A549 (cell line): Measurements from ENCODE around the gene SGO2. TPM values are rescaled to one million over a fixed set of nuclear protein-coding genes. Genes with fewer than 3 reads are reported as not detected.

Experiments
- ATAC-seq, 2 experiments: fragments of 200-7000 bp in 1 of 2; fragments of >200 bp in 1 of 2; cut with Nextera tagmentation in 1 of 2; cut with Tn5 transposase in 1 of 2; 3 replicates each; pipeline versions ENCODE4 v1.8.0 to v1.9.1; 2018 to 2020; ENCODE audit warnings: mild to moderate bottlenecking in 1 of 2, moderate library complexity in 1 of 2
- CTCF ChIA-PET: fragments of 300-600 bp; sonication (Branson Sonifier 250); formaldehyde crosslinking; extraction: SDS; loops from one replicate; lab custom pipeline; 2021; ENCODE audit warnings: antibody characterized with exemption, inconsistent platforms; lab: Yijun Ruan, JAX
- POLR2A ChIA-PET: fragments of 350-600 bp; formaldehyde crosslinking; extraction: SDS; loops from one replicate; lab custom pipeline; 2021; ENCODE audit warnings: antibody characterized with exemption, inconsistent platforms; lab: Yijun Ruan, JAX
- DNase-seq, 2 experiments: peaks; one replicate each; pipeline versions ENCODE4 v3.0.0 to v3.0.0-alpha.2; 2011 to 2016; ENCODE audit warnings: low read depth in 1 of 2, low spot score in 1 of 2
- FAIRE-seq: peaks from 2 replicates; lab custom pipeline; 2011; peaks lifted over from hg19 to GRCh38; lab: Jason Lieb, UNC
- H3K27ac ChIP-seq, 2 experiments: fragments of >200 bp; sonication (Bioruptor Twin); formaldehyde crosslinking; 3 replicates each; pipeline ENCODE4 v1.5.1; 2016 to 2017
- H3K4me1 ChIP-seq: fragments of >200 bp; sonication (Bioruptor Twin); formaldehyde crosslinking; 3 replicates; pipeline ENCODE4 v1.6.1; 2016
- H3K4me2 ChIP-seq: fragments of >200 bp; sonication (Bioruptor Twin); formaldehyde crosslinking; 3 replicates; pipeline ENCODE4 v1.6.1; 2016
- H3K4me3 ChIP-seq: fragments of >200 bp; sonication (Bioruptor Twin); formaldehyde crosslinking; 3 replicates; pipeline ENCODE4 v1.5.1; 2016
- H3K9me3 ChIP-seq: fragments of >200 bp; sonication (Bioruptor Twin); formaldehyde crosslinking; 3 replicates; pipeline ENCODE4 v1.6.1; 2016
- BCL3 ChIP-seq: fragments of >200 bp; sonication (Bioruptor Twin); formaldehyde crosslinking; IDR thresholded peaks from 3 replicates; pipeline ENCODE4 v1.6.1; 2016
- CBX2 ChIP-seq: fragments of 200-600 bp; sonication (generic); IDR thresholded peaks from 2 replicates; pipeline ENCODE4 v1.6.1; 2016; ENCODE audit warnings: low read depth, mild to moderate bottlenecking, borderline replicate concordance
- CHD2 ChIP-seq: fragments of 150-350 bp; IDR thresholded peaks from 2 replicates; pipeline ENCODE4 v1.6.1; 2014; ENCODE audit warnings: low read length; ENCODE audit not compliant: partially characterized antibody
- EHMT2 ChIP-seq: fragments of 200-600 bp; sonication (generic); IDR thresholded peaks from 2 replicates; pipeline ENCODE4 v1.6.1; 2016; ENCODE audit warnings: antibody characterized with exemption, low read depth, mild to moderate bottlenecking, moderate library complexity
- ESRRA ChIP-seq: fragments of 150-350 bp; IDR thresholded peaks from 2 replicates; pipeline ENCODE4 v1.6.1; 2014; ENCODE audit warnings: mild to moderate bottlenecking, low read length, borderline replicate concordance
- HEYL ChIP-seq: fragments of 250-450 bp; sonication (Bioruptor Pico); IDR thresholded peaks from 2 replicates; pipeline ENCODE4 v1.8.0; 2021; ENCODE audit warnings: mild to moderate bottlenecking, moderate library complexity
- JUNB ChIP-seq: fragments of >200 bp; sonication (Bioruptor Twin); formaldehyde crosslinking; IDR thresholded peaks from 2 replicates; pipeline ENCODE4 v1.6.1; 2016
- MAFK ChIP-seq: fragments of 450-650 bp; IDR thresholded peaks from 2 replicates; pipeline ENCODE4 v1.6.1; 2014; ENCODE audit not compliant: partially characterized antibody
- MAZ ChIP-seq: fragments of 150-350 bp; IDR thresholded peaks from 2 replicates; pipeline ENCODE4 v1.6.1; 2014; ENCODE audit warnings: antibody characterized with exemption, low read depth, low read length, borderline replicate concordance
- USF2 ChIP-seq: fragments of 450-650 bp; IDR thresholded peaks from 2 replicates; pipeline ENCODE4 v1.6.1; 2014; ENCODE audit warnings: antibody characterized with exemption
- ZFP36 ChIP-seq: fragments of 450-650 bp; IDR thresholded peaks from 2 replicates; pipeline ENCODE4 v1.6.1; 2014; ENCODE audit warnings: borderline replicate concordance; ENCODE audit not compliant: partially characterized antibody
- WGBS: methylation state at CpG from one replicate; pipeline ENCODE4 v1.1.6; 2017; ENCODE audit errors: missing lambda C conversion rate; 5-methylcytosine and 5-hydroxymethylcytosine counted together
- polyA plus RNA-seq, 4 experiments: library from polyadenylated mRNA; depleted of rRNA in 3 of 4; stranded (reverse); fragments of >200 nt; fragmentation: RNase III in 1 of 4; extraction: RNeasy Plus Mini Kit Qiagen cat#74134 plus additional on column Dnase treatment in 1 of 4; gene quantifications; 2 replicates in 3 of 4; 3 replicates in 1 of 4; pipeline ENCODE4 v1.2.3, GENCODE V29; 2011 to 2017
- TF ChIP-seq, protein P1 (sequence below): fragments of 200-600 bp; sonication (generic); IDR thresholded peaks from 2 replicates; pipeline ENCODE4 v1.6.1; 2016; ENCODE audit warnings: antibody characterized with exemption, mild to moderate bottlenecking, moderate library complexity
- TF ChIP-seq, protein P2 (sequence below): fragments of 150-350 bp; IDR thresholded peaks from 2 replicates; pipeline ENCODE4 v1.6.1; 2014; ENCODE audit warnings: low read depth, mild to moderate bottlenecking, low read length
- TF ChIP-seq, protein P3 (sequence below): IDR thresholded peaks from 2 replicates; pipeline ENCODE4 v1.6.1; 2012; ENCODE audit warnings: low read depth, borderline replicate concordance
- TF ChIP-seq, protein P4 (sequence below): fragments of >200 bp; sonication (Bioruptor Twin); formaldehyde crosslinking; IDR thresholded peaks from 3 replicates; pipeline ENCODE4 v1.5.1; 2016

The SGO2 gene
- polyA plus RNA-seq, 2 of the 4 experiments (the other 2 are of a cell fraction): 14.4 to 26.2 TPM

- TF ChIP-seq, protein P1, sequence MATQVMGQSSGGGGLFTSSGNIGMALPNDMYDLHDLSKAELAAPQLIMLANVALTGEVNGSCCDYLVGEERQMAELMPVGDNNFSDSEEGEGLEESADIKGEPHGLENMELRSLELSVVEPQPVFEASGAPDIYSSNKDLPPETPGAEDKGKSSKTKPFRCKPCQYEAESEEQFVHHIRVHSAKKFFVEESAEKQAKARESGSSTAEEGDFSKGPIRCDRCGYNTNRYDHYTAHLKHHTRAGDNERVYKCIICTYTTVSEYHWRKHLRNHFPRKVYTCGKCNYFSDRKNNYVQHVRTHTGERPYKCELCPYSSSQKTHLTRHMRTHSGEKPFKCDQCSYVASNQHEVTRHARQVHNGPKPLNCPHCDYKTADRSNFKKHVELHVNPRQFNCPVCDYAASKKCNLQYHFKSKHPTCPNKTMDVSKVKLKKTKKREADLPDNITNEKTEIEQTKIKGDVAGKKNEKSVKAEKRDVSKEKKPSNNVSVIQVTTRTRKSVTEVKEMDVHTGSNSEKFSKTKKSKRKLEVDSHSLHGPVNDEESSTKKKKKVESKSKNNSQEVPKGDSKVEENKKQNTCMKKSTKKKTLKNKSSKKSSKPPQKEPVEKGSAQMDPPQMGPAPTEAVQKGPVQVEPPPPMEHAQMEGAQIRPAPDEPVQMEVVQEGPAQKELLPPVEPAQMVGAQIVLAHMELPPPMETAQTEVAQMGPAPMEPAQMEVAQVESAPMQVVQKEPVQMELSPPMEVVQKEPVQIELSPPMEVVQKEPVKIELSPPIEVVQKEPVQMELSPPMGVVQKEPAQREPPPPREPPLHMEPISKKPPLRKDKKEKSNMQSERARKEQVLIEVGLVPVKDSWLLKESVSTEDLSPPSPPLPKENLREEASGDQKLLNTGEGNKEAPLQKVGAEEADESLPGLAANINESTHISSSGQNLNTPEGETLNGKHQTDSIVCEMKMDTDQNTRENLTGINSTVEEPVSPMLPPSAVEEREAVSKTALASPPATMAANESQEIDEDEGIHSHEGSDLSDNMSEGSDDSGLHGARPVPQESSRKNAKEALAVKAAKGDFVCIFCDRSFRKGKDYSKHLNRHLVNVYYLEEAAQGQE: no peak
- TF ChIP-seq ESRRA: no peak
- no peak for TF ChIP-seq CBX2
- TF ChIP-seq MAFK: no peak
- no peak for TF ChIP-seq MAZ
- TF ChIP-seq JUNB: no peak
- TF ChIP-seq, all 56 proteins: peak for 0
Observed at GRCh38 chr2:200515155-200515554, 10.9 kb upstream of the SGO2 start (continued).

DNA sequence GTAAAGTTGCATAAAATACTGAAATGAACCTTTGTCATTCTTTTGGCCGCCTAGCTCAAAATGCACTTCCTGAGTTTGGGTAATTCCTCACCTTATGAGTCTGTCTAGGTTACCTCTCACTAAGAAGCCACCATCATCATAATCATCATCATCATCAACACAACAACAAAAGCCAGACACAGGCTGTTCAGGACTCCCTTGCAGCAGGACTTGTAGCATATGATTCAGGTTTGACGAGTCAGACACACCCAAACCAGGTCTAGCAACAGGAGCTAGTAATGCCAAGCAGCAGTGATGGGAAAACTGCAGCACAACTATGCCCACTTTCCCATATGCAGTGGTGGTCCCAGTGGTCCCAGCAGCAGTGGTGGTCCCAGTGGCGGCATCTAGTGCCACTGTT lies 2.8 kb upstream of the SGO2 start:
- POLR2A ChIA-PET: no interaction called here
- Histone ChIP-seq H3K4me2 (no peak overlapping the region), H3K9me3 (no peaks in the 10 kb centered on the region)

More for the DNA sequence above, 2.8 kb upstream of the SGO2 start:
- CTCF ChIA-PET: interaction anchor here (0.6 to 1.0 kb wide), 2 partner anchors 10 to 227 kb away, joined by 3 to 4 read pairs; no protein-coding TSS in a partner anchor
- Histone ChIP-seq H3K4me1 (peaks cover 14% of the 10 kb centered on the region; the same call in 2 of the 3 replicates), H3K4me3 (no peak overlapping the region), H3K27ac (no peak overlapping the region)
- FAIRE-seq (no peak), ATAC-seq (no peak), DNase-seq (no peak)
- TF ChIP-seq, protein P2, sequence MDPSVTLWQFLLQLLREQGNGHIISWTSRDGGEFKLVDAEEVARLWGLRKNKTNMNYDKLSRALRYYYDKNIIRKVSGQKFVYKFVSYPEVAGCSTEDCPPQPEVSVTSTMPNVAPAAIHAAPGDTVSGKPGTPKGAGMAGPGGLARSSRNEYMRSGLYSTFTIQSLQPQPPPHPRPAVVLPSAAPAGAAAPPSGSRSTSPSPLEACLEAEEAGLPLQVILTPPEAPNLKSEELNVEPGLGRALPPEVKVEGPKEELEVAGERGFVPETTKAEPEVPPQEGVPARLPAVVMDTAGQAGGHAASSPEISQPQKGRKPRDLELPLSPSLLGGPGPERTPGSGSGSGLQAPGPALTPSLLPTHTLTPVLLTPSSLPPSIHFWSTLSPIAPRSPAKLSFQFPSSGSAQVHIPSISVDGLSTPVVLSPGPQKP: no peak
- no peak for TF ChIP-seq EHMT2
- TF ChIP-seq CHD2: no peak
- no peak for TF ChIP-seq BCL3
- TF ChIP-seq, protein P3, sequence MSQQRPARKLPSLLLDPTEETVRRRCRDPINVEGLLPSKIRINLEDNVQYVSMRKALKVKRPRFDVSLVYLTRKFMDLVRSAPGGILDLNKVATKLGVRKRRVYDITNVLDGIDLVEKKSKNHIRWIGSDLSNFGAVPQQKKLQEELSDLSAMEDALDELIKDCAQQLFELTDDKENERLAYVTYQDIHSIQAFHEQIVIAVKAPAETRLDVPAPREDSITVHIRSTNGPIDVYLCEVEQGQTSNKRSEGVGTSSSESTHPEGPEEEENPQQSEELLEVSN: no peak
- TF ChIP-seq, protein P4, sequence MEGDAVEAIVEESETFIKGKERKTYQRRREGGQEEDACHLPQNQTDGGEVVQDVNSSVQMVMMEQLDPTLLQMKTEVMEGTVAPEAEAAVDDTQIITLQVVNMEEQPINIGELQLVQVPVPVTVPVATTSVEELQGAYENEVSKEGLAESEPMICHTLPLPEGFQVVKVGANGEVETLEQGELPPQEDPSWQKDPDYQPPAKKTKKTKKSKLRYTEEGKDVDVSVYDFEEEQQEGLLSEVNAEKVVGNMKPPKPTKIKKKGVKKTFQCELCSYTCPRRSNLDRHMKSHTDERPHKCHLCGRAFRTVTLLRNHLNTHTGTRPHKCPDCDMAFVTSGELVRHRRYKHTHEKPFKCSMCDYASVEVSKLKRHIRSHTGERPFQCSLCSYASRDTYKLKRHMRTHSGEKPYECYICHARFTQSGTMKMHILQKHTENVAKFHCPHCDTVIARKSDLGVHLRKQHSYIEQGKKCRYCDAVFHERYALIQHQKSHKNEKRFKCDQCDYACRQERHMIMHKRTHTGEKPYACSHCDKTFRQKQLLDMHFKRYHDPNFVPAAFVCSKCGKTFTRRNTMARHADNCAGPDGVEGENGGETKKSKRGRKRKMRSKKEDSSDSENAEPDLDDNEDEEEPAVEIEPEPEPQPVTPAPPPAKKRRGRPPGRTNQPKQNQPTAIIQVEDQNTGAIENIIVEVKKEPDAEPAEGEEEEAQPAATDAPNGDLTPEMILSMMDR: no peak
- TF ChIP-seq USF2: no peak
- TF ChIP-seq ZFP36: no peak
- TF ChIP-seq, protein P1: no peak
- no peak for TF ChIP-seq HEYL (CRISPR knock-in tag)
- 53% methylated on average over 3 of the region's 3 CpGs for WGBS
